Nephron (organoid): ENCODE measurements around the gene HOXA4.

Source experiments
- H3K27ac Mint-ChIP-seq, 3 experiments: 2 replicates each; pipeline ENCODE4 v1.8.0; 2020; ENCODE audit warnings: mixed read lengths in 3 of 3, mild to moderate bottlenecking in 2 of 3, moderate library complexity in 1 of 3
- H3K27me3 Mint-ChIP-seq: 2 replicates; pipeline ENCODE4 v1.8.0; 2021; ENCODE audit warnings: low read depth, mild to moderate bottlenecking, moderate library complexity, mixed read lengths
- H3K36me3 Mint-ChIP-seq: 2 replicates; pipeline ENCODE4 v1.8.0; 2020; ENCODE audit warnings: low read depth, mixed read lengths
- H3K4me1 Mint-ChIP-seq: 2 replicates; pipeline ENCODE4 v1.8.0; 2020; ENCODE audit warnings: mixed read lengths
- H3K4me3 Mint-ChIP-seq, 3 experiments: 2 replicates each; pipeline ENCODE4 v1.8.0; 2020; ENCODE audit warnings: mild to moderate bottlenecking in 3 of 3, mixed read lengths in 3 of 3, moderate library complexity in 2 of 3
- H3K9me3 Mint-ChIP-seq: 2 replicates; pipeline ENCODE4 v1.8.0; 2020; ENCODE audit warnings: mixed read lengths
- CTCF ChIP-seq, 3 experiments: fragments of 200-600 bp; sonication (generic); IDR thresholded peaks; one replicate each; pipeline ENCODE4 v1.5.0; 2021; ENCODE audit warnings: antibody characterized with exemption in 3 of 3; ENCODE audit not compliant: unreplicated experiment in 3 of 3

The HOXA4 gene

DNA sequence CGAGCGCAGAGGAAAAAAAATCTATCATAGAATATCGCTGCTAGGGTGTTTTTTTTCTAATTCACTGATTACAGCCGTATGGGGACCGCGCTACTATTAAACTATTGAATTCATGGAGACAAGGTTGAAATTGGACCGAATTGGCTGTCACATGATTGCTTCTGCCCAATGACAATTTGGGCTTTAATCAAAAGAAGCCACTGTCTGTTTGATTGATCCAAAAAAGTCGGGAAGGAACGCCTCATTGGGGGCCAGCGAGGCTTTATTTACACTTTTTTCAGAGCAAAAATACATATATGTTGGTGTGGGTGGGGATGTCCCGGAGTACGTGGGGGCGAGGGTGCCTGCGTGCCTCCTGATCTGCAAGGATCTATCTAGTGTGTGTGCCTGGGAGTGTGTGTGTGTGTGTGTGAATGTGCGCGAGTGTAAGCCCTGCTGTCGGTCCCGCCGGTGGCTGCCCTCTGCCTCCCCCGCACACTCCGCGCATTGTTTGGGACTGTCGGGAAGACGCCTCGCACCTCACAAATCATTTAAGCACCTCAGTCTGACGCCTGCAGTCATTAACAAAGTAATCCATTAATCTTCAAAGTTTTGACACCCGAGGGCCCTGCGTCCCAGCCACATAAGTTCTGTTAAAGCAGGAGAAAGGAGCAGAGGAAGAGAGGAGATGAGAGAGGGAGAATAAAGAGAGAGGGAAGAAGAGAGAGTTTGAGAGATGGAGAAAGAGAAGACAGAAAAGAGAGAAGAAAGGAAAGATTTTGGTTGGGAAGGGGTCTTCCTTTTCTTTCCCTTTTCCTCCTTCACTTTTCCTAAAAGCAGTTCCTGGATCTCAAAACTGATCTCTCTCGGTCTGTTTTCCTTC lies 27.7 kb downstream of the HOXA4 start, which contains the start of gene HOXA2:
Gene HOXA2 (minus strand): TSS at position 103 of the 862 bp plus-strand sequence. CDS start 183 bp downstream, outside the sequence.
- Mint-ChIP-seq H3K27ac (peak within 1 kb of the TSS; percentile 99 to 100 (median 100)), H3K4me3 (peak within 1 kb of the TSS; percentile 94 to 97 (median 96)), H3K27me3 (peaks cover 38% of the 10 kb centered on the region), H3K4me1 (peaks cover 87% of the 10 kb centered on the region), H3K9me3 (no peaks in the 10 kb centered on the region), H3K36me3 (peaks cover 43% of the 10 kb centered on the region)
- no peak for TF ChIP-seq CTCF (IDR thresholded peaks at IDR 0.05; ENCODE audit: unreplicated experiment in 3 of 3)

- peaks cover 38% of the 10 kb centered on the region for H3K27me3 Mint-ChIP-seq
- peaks cover 87% of the 10 kb centered on the region for H3K4me1 Mint-ChIP-seq
- peak overlapping the region; percentile 94 to 97 (median 96) for H3K4me3 Mint-ChIP-seq
- peak overlapping the region; percentile 99 to 100 (median 100) for H3K27ac Mint-ChIP-seq
- no peak for TF ChIP-seq CTCF (IDR thresholded peaks at IDR 0.05; ENCODE audit: unreplicated experiment in 3 of 3)
- H3K9me3 Mint-ChIP-seq: no peaks in the 10 kb centered on the region
- H3K36me3 Mint-ChIP-seq: peaks cover 38% of the 10 kb centered on the region
These were observed 28.5 kb downstream of the HOXA4 start for GRCh38 chr7:27101957-27102580.

GRCh38 chr7:27101171-27101956 lies 29.2 kb downstream of the HOXA4 start:
- Mint-ChIP-seq H3K36me3 (peaks cover 38% of the 10 kb centered on the region), H3K27ac (peak overlapping the region; percentile 99 to 100 (median 99)), H3K4me1 (peaks cover 84% of the 10 kb centered on the region), H3K9me3 (no peaks in the 10 kb centered on the region), H3K4me3 (peak overlapping the region; percentile 94 to 97 (median 96)), H3K27me3 (peaks cover 38% of the 10 kb centered on the region)
- no peak for TF ChIP-seq CTCF (IDR thresholded peaks at IDR 0.05; ENCODE audit: unreplicated experiment in 3 of 3)

DNA sequence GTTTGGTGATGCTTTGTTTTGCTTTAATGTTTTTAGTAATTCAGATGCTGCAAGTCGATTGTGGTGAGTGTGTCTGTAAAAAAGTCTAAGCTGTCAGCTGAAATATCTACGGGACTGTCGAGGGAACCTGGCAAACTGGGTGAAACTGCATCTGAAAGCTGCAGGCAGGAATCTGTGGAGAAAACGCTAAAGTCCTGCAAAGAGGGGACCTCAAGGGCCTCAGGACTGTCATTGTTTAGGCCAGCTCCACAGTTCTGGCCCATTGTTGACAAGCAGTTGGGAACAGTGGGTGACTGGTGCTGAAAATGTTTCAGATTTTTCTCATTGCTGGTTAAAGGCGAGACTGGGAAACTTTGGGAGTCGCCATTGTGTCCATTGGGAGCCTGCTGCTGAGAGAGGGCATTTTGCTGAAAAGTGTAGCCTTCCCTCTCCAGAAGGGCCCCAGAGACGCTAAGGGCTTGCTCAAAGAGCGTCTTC lies 29.8 kb downstream of the HOXA4 start:
- Mint-ChIP-seq H3K9me3 (no peaks in the 10 kb centered on the region), H3K36me3 (peaks cover 33% of the 10 kb centered on the region), H3K27me3 (peaks cover 36% of the 10 kb centered on the region), H3K27ac (peak overlapping the region; percentile 99 to 100 (median 99)), H3K4me3 (peak overlapping the region; percentile 94 to 97 (median 96)), H3K4me1 (peaks cover 78% of the 10 kb centered on the region)
- TF ChIP-seq CTCF (IDR thresholded peaks at IDR 0.05; ENCODE audit: unreplicated experiment in 3 of 3): no peak

- Mint-ChIP-seq H3K4me1 (peaks cover 78% of the 10 kb centered on the region), H3K27ac (peak overlapping the region; percentile 99 to 100 (median 99)), H3K9me3 (no peaks in the 10 kb centered on the region), H3K27me3 (peaks cover 36% of the 10 kb centered on the region), H3K4me3 (peak overlapping the region; percentile 94 to 97 (median 96)), H3K36me3 (peaks cover 30% of the 10 kb centered on the region)
- no peak for TF ChIP-seq CTCF (IDR thresholded peaks at IDR 0.05; ENCODE audit: unreplicated experiment in 3 of 3)
These were observed 30.8 kb downstream of the HOXA4 start for GRCh38 chr7:27099453-27100370.
